ENCODE data around the gene PKNOX1.

GRCh38 chr21:43034101-43034500 lies 59.7 kb downstream of the PKNOX1 start:
- TF ChIP-seq MAFF (IDR thresholded peaks at IDR 0.05; ENCODE audit: low read depth, low read length) = no peak
- TF ChIP-seq ZFP36 (IDR thresholded peaks at IDR 0.05; ENCODE audit: borderline replicate concordance, low read depth, low read length, partially characterized antibody) = no peak
- no peak for TF ChIP-seq CTCF (CRISPR knock-in tag; IDR thresholded peaks at IDR 0.05)
- no peak for TF ChIP-seq FOXA3 (CRISPR knock-in tag; IDR thresholded peaks at IDR 0.05)
- no peak for TF ChIP-seq ZNF747 (CRISPR knock-in tag; IDR thresholded peaks at IDR 0.05; ENCODE audit: borderline replicate concordance)
